ENCODE measurements around the gene LYPLA2. TPM values are rescaled to one million over a fixed set of nuclear protein-coding genes. Genes with fewer than 3 reads are reported as not detected.
"Not testable (repeated sequence)": the region's sequence is repeated elsewhere in the genome, so short reads cannot be mapped to it uniquely, and the experiment has no call there.

LYPLA2 gene
- polyA plus RNA-seq, 12 donors, result 24.0 to 61.1 (median 28.7) TPM; not detected in 1

DNA sequence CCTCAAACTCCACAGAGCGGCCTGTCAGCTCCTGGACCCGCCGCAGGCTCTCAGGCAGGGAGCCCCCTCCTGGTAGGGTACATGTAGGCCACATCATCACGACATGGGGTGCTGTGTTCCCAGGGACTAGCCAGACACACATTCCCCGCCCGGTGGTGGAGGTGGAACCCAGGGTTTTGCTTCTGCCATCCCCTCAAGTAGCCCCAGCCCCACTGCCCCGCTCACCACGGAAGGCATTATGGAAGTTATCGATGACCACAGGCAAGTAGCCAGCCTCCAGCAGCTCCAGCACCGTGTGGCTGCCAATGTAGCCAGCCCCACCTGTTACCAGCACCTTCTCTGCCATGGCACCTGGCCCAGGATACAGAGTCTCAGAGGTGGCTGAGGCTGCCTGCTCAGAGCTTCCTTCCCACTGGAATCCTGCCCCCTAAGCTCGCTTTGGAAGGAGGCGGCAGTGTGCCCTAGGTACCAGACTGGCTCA is 7.8 kb downstream of the LYPLA2 start:
- DNase-seq, result no peak

GRCh38 chr1:23799255-23799569 is 8.3 kb downstream of the LYPLA2 start:
- no peak for DNase-seq

DNA sequence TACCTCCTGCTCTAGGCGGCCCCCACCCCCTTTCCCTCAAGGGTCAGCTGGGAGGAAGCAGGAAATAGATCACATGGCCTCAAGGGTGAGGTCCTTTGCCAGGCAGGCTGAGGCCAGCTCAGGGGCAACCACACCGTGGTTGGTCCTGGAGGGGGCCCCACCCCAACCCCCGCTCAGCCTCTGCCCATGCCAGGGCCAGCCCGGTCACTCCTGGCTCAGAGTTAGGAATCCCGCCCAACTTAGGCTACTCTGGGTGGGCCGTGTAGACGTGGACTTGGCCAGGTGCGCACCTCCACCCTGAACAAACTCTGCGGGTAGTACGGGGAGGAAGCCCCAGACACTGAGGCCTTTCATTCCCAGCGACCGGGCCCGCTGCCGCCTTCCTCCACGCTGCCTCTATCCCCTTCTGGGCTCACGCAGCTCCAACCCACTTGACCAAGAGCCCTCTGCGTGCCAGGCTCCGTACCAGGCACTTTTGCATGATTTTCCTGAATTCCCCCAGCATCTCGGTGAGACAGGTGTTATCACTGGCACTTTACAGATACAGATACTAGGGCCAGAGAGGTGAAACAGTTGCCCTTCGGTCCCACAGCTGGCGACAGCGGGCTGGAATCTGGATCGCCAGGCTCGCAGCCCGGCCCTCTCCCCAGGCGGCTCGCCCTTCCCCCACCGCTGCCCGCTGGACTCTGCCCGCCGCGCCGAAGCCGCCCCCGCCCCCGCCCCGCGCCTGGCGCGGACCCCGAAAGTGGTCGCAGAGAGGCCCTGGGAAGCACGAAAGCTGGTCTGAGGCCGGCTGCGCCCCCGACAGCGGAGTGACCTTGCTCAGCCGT is 8.8 kb downstream of the LYPLA2 start:
- DNase-seq, result no peak

- DNase-seq, result peak; percentile 97
Measured at GRCh38 chr1:23800400-23801337, 9.7 kb downstream of the LYPLA2 start, which contains the start of gene GALE. GALE (minus strand) TSS chr1:23800754; CDS start chr1:23799007, 1,747 bp downstream.

DNA sequence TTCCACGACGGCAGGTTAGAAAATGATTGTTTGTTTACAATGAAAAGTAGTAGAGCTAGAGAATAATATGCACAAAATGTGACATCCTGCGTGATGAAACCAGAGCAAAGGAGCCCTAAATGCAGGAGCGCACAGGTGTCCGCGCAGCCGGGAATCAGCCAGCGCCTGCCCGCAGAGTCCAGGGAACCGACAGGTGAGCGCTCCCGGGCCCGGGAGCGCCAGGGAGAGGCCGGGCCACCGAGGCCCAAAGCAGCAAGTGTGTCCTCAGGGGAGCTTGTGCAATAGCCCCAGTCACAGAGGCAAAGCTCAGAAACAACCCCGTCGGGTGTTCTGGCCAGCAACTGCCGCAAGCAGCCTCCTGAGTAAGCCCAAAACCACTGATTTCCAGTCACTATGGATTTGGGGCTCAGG is 10.4 kb downstream of the LYPLA2 start:
- DNase-seq, result no peak

DNA sequence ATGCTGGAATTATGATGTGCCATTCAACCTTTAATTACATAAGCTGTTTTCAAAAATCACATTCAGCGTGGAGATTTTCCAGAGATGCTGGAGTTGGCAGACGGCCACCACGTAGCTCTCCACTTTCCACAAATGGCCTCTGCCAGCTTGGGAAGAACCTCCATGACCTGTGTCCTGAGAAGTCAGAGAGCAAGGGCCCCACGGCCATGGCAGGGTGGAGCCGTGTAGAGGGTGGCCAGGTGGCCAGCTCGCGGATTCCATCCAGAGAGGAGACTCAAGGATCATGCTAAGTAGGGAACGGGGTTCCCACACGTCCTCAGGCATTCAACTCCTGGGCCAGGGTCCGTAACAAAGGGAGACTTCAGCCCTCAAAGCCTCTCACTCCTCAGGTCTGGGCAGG is 10.9 kb downstream of the LYPLA2 start:
- DNase-seq, result no peak

- not testable (repeated sequence) for DNase-seq
Measured at GRCh38 chr1:23802809-23803342, 11.9 kb downstream of the LYPLA2 start.

- no peak for DNase-seq
Measured at GRCh38 chr1:23803674-23804073, 12.7 kb downstream of the LYPLA2 start.

DNA sequence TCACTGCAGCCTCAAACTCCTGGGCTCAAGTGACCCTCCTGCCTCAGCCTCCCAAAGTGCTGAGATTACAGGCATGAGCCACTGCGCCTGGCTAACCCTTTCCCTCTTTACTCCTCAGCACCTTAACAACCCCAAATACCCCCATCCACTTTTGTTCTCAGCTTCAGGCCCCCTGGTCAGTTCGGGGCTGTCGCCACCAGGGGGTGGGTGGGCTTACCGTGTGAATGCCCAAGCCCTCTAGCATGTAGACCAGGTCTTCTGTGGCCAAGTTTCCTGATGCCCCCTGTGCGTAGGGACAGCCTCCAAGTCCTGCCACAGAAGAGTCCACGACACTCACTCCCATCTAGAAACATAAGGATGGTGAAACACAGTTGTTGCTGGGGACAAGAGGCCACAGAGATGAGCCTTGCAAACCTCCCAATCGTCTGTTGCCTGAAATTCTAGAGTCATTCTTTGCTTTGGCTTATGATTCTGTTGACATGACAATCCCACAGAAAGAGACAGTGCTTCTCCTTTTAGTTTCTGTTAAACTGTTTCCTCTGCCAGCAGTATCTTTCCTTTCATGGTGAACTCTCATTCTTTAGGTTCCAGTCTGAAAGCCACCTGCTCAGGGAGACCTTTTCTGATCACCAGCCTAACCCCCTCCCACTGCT is 13.4 kb downstream of the LYPLA2 start:
- DNase-seq, result no peak

GRCh38 chr1:23805025-23805424 is 14.1 kb downstream of the LYPLA2 start:
- no peak for DNase-seq

GRCh38 chr1:23806280-23806679 is 15.3 kb downstream of the LYPLA2 start:
- DNase-seq, result no peak

- no peak for DNase-seq
Measured at GRCh38 chr1:23807453-23807852, 16.5 kb downstream of the LYPLA2 start.

GRCh38 chr1:23809751-23810171 is 18.8 kb downstream of the LYPLA2 start:
- DNase-seq, result no peak

DNA sequence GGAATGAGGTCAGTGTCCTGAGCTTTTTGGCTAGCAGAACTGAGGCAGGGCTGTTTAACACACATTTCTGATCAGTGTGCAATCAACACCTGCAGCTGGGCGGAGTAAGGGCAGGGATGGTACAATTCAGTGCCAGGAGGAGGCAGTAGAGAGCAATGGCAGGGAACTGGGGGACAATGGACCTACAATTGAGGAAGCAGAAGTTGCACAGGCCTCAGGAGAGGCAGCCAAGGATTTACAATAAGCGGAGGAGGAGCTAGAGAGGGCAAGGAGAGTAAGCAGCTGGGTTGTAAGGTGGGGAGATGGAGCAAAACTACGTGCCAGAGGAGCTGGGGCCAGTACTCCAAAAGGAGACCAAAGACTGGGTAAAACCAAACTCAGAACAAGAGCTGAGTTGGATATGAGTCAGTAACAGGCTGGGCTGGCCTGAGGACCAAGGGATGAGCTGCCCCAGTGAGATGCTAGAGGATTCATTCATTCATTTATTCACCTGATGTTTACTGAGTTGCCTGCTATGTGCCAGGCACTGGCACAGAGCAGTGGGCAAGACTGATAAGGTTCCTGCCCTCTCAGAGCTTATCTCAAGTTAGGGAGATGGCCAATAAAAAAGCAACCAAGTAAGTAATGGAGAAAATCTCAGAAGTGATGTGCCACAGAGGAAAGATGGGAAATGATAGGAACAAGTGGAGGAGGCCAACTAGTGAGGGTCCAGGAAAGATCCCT is 20.0 kb downstream of the LYPLA2 start:
- DNase-seq, result no peak

DNA sequence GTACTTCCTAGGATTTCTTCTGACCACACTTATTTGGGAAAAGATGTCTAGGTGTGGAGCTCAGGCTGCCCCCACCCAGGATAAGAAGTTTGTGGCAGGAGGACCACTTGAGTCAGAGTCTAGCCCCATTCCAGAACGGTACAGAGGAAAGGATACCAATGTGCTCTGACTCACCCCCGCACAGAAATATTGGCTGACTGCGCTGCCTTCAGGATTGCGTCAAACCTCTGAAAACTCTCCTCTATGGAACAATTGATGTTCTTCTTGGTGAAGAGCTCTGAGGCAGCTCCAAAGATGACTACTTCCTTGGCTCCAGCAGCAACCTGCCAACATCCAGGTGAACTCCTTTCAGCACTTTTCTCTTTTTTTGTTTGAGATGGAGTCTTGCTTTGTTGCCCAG is 23.1 kb downstream of the LYPLA2 start:
- DNase-seq, result no peak

DNA sequence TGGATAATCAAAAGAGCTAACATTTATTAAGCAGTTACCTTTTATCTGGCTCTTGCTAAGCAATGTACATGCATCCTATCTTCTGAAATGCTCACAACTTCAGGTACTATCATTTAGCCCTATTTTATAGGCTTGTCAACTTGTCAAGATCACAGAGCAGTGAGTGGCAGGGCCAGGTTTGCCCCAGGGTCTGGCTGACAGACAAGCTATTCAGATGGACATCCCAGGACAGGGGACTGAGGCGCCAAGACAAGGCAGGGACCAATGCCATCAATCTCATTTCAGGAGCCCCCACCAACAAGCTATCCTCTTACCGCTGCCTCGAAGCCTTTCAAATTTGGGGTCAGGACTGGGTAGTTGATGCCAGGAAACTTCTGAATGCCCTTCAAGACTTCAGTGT is 25.4 kb downstream of the LYPLA2 start:
- DNase-seq, result no peak

- DNase-seq, result no peak
Measured at GRCh38 chr1:23816906-23817305, 26.0 kb downstream of the LYPLA2 start.

DNA sequence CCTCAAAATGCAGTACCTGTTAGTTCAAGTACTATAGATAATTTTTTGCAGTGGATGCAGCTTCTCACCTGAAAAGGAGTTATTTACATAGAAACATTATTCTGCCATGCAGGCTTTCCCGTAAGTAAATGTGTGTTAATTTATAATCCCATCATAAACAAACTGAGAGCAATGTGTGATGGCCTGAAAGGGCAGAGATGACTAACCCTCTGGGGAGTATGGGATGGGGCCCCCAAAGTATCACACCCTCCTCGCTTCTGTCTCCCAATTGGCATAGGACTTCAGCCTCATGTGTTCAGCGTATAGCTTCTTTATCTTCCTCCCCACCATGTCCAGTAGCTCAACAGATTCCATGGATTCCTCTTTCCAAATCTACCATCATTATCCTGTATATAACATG is 26.7 kb downstream of the LYPLA2 start:
- DNase-seq, result no peak

DNA sequence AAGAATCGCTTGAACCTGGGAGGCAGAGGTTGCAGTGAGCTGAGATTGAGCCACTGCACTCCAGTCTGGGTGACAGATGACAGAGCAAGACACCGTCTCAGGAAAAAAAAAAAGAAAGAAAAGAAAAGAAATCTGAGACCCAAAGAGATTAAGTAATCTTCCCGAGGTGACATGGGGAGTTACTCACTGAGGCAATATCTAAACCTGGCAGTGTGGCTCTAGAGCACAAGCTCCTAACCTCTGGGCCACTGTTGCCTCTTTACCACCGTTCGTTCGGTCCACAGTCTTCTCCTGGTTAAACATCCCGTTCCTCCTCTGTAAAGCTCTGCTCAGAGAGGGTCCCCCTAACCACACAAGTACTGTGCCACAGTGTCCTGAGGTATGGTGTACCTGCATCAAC is 32.8 kb downstream of the LYPLA2 start:
- no peak for DNase-seq

- DNase-seq, result no peak
Measured at GRCh38 chr1:23824711-23825075, 33.7 kb downstream of the LYPLA2 start.

DNA sequence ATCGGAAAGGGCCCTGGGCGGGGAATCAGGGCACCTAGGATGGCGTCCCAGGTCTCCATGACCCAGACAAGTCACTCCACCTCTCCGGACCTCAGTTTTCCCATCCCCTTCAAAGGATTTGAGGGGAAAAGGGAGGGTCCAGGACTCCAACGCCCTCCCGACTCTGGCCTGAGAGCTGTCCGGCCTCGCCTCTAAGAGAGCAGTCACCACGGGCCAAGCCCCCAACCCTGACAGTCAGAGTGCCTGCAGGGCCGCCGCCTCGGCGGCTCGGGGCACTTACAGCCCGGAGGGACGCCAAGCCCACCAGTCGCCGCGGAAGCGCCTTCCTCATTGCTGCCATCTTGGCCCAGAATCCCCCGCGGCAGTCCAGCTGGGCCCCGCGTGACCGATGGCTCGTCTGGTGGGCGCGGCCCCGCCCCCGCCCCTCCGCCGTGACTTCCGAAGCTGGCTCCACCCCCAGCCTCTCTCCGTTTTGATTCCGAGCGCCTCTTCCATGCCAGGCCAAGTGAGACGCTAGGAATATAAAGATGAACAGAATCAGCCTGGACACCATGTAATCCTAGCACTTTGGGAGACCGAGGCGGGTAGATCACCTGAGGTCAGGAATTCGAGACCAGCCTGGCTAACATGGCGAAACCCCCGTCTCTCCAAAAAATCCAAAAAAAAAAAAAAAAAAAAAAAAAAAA is 34.3 kb downstream of the LYPLA2 start, which contains the start of gene HMGCL:
Gene HMGCL (minus strand): TSS at position 354 of the 686 bp plus-strand sequence. CDS start 14 bp downstream, at position 340.
- DNase-seq, result peak; percentile 93
